HFFc6 (cell line): ENCODE results near the gene SERPINB6. TPM values are rescaled to one million over a fixed set of nuclear protein-coding genes. Genes with fewer than 3 reads are reported as not detected.
"Not testable (repeated sequence)": the region's sequence is repeated elsewhere in the genome, so short reads cannot be mapped to it uniquely, and the experiment has no call there.

ENCODE experiments used
- DNase-seq: peaks from one replicate; pipeline ENCODE4 v3.0.0-alpha.2; 2018
- H3K27ac Mint-ChIP-seq: 2 replicates; pipeline ENCODE4 v1.8.0; 2020; ENCODE audit warnings: mild to moderate bottlenecking, mixed read lengths
- H3K27me3 Mint-ChIP-seq: 2 replicates; pipeline ENCODE4 v1.8.0; 2021; ENCODE audit warnings: mild to moderate bottlenecking, moderate library complexity, mixed read lengths; ENCODE audit not compliant: insufficient read depth
- H3K36me3 Mint-ChIP-seq: 2 replicates; pipeline ENCODE4 v1.8.0; 2021; ENCODE audit warnings: low read depth, mixed read lengths
- H3K4me1 Mint-ChIP-seq: 2 replicates; pipeline ENCODE4 v1.8.0; 2020; ENCODE audit warnings: low read depth, mixed read lengths
- H3K4me3 Mint-ChIP-seq: 2 replicates; pipeline ENCODE4 v1.8.0; 2020; ENCODE audit warnings: mild to moderate bottlenecking, moderate library complexity, mixed read lengths
- H3K9me3 Mint-ChIP-seq: 2 replicates; pipeline ENCODE4 v1.8.0; 2020; ENCODE audit warnings: mild to moderate bottlenecking, mixed read lengths
- total RNA-seq, 6 experiments: library from RNA; stranded (reverse); fragmentation: NEBNext Ultra II Directional; extraction: Animal tissue kit (Norgen Biotek cat#: 25700); gene quantifications; 2 replicates in 1 of 6; 3 replicates in 5 of 6; pipeline ENCODE4 v1.2.3, GENCODE V29; 2021
- TF ChIP-seq, protein P1 (sequence below): fragments of 200-600 bp; sonication (generic); IDR thresholded peaks from 2 replicates; pipeline ENCODE4 v1.5.0; 2021; ENCODE audit warnings: antibody characterized with exemption, mild to moderate bottlenecking

The SERPINB6 gene
- total RNA-seq, 6 experiments from 2014 or later: 109 to 142 (median 134) TPM

DNA sequence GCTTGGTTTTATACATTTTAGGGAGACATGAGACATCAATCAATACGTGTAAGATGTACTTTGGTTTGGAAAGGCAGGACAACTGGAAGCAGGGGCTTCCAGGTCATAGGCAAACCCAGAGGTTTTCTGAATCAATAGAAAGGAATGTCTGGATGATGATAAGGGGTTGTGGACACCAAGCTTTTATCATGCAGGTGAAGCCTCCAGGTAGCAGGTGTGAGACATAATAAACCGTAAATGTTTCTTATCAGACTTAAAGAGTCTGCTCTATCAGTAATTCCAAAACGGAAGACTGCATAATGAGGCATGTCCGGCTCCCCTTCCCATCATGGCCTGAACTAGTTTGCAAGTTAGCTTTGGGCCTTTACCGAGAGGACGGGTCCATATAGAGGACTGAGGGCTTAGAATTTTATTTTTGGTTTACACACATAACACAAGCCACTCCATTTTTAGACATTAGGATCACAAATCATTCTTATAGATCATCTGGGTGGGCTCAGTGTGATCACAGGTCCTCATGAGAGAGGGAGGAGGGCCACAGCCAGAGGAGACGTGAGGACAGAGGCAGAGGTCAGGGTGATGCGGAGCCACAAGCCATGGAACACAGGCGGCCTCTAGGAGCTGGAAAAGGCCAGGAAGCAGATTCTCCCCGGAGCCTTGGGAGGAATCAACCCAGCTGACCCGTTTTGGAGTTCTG lies 57.6 kb downstream of the SERPINB6 start:
- Mint-ChIP-seq H3K9me3 (no peaks in the 10 kb centered on the region), H3K36me3 (no peaks in the 10 kb centered on the region), H3K27me3 (peaks cover 14% of the 10 kb centered on the region), H3K27ac (no peak overlapping the region), H3K4me3 (no peak overlapping the region), H3K4me1 (peaks cover 6% of the 10 kb centered on the region; the same call in 1 of the 2 replicates)
- TF ChIP-seq, protein P1, sequence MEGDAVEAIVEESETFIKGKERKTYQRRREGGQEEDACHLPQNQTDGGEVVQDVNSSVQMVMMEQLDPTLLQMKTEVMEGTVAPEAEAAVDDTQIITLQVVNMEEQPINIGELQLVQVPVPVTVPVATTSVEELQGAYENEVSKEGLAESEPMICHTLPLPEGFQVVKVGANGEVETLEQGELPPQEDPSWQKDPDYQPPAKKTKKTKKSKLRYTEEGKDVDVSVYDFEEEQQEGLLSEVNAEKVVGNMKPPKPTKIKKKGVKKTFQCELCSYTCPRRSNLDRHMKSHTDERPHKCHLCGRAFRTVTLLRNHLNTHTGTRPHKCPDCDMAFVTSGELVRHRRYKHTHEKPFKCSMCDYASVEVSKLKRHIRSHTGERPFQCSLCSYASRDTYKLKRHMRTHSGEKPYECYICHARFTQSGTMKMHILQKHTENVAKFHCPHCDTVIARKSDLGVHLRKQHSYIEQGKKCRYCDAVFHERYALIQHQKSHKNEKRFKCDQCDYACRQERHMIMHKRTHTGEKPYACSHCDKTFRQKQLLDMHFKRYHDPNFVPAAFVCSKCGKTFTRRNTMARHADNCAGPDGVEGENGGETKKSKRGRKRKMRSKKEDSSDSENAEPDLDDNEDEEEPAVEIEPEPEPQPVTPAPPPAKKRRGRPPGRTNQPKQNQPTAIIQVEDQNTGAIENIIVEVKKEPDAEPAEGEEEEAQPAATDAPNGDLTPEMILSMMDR: no peak
- DNase-seq: no peak

DNA sequence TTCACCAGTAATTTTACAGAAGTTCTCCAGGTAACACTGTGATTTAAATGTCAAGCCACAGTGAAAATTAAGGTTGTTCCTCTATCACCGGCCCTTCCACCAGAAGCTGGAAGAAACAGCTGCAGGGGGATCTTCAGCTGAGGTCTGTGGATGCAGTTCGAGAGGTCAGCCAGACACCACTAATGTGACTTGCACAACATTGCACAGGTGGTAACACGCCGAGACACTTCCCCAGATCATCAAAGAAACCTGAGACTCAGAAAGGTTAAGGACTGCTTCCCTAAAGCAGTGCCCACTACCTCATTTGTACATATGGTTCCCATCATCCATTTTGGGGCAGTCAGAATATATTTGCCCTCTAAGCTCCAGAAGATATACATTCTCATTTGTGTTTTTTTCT lies 60.2 kb downstream of the SERPINB6 start:
- Mint-ChIP-seq H3K9me3 (peaks cover 7% of the 10 kb centered on the region), H3K27ac (no peak overlapping the region), H3K4me1 (peaks cover 13% of the 10 kb centered on the region; the same call in 1 of the 2 replicates), H3K4me3 (no peak overlapping the region), H3K36me3 (peaks cover 7% of the 10 kb centered on the region), H3K27me3 (peaks cover 7% of the 10 kb centered on the region)
- TF ChIP-seq, protein P1: no peak
- DNase-seq: no peak

DNA sequence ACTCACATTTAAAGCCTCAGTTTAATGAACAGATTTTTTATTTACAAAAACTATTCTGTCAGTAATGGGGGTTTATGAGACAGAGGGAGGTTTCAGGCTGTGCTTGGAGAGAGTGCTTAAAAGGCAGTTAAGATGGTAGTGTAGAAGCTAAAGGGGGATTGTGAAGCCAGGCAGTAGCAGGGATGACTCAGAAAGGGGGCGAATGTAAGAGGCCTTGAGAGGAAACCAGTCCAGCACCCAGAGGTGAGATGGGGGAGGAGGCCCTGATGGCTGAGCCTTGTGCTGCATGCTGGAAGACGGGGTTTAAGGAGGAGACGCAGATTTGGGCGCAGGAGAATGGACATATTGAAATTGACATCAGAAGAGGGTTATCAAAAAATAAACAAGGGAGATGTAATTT lies 61.6 kb downstream of the SERPINB6 start:
- no peak for DNase-seq
- Mint-ChIP-seq H3K4me1 (peaks cover 13% of the 10 kb centered on the region; the same call in 1 of the 2 replicates), H3K27me3 (peaks cover 5% of the 10 kb centered on the region), H3K27ac (no peak overlapping the region), H3K4me3 (no peak overlapping the region), H3K36me3 (peaks cover 7% of the 10 kb centered on the region), H3K9me3 (peaks cover 7% of the 10 kb centered on the region)
- TF ChIP-seq, protein P1: no peak

DNA sequence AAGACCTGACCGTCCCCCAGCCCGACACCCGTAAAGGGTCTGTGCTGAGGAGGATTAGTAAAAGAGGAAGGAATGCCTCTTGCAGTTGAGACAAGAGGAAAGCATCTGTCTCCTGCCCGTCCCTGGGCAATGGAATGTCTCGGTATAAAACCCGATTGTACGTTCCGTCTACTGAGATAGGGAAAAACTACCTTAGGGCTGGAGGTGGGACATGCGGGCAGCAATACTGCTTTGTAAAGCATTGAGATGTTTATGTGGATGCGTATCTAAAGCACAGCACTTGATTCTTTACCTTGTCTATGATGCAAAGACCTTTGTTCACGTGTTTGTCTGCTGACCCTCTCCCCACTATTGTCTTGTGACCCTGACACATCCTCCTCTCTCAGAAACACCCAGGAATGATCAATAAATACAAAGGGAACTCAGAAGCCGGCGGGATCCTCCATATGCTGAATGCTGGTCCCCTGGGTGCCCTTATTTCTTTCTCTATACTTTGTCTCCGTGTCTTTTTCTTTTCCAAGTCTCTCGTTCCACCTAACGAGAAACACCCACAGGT lies 62.2 kb downstream of the SERPINB6 start:
- peaks cover 13% of the 10 kb centered on the region; the same call in 1 of the 2 replicates for H3K4me1 Mint-ChIP-seq
- not testable (repeated sequence) for DNase-seq, H3K36me3 Mint-ChIP-seq, H3K27ac Mint-ChIP-seq, H3K9me3 Mint-ChIP-seq, H3K27me3 Mint-ChIP-seq, H3K4me3 Mint-ChIP-seq

DNA sequence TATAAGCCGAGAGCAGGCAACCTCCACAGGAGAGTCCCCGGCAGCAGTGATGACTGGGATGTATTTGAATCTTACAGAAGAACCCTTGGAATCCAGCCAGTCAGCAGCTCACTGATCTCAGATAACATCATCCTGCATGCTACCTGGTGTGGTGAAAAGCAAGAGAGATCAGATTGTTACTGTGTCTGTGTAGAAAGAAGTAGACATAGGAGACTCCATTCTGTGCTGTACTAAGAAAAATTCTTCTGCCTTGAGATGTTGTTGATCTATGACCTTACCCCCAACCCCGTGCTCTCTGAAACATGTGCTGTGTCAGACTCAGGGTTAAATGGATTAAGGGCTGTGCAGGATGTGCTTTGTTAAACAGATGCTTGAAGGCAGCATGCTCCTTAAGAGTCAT lies 62.9 kb downstream of the SERPINB6 start:
- H3K36me3 Mint-ChIP-seq, H3K27ac Mint-ChIP-seq, H3K4me3 Mint-ChIP-seq, DNase-seq, H3K27me3 Mint-ChIP-seq, H3K9me3 Mint-ChIP-seq: not testable (repeated sequence)
- H3K4me1 Mint-ChIP-seq: peaks cover 13% of the 10 kb centered on the region; the same call in 1 of the 2 replicates

DNA sequence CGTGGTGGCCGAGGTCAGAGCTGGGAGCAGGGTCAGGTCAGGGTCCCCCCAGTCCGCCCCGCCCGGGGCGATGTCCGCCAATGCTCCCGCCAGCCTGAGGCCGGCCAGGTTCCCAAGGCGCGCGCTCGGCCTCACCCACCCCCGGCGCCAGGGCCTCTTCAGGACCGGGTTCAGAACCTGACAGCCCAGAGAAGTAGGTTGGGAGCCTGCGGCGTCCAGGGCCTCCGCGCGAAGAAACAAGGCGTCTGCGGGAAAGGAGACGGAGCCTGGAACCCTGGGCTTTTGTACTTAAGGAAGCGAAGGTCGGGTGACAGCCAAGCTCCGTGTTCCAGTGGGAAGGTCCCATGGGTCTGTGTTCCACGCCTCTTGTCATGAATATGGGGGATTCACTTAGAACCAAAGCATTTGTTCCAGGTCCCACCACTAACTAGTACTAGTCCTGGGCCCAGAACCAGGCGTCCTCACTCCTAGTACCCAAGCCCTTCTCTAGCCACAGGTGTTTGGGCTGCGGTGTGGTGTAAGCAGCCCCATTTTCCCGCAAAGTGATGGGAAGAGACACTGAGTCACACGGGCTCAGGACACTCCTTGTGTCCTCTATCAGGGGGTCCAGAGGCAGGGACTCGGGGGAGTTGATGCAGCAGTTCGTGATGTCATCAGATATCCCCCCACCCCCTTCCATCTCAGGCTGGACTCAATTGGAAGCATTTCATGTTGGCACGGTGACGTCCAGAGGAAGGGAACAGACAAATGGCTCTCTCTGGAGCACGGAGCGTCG lies 67.8 kb downstream of the SERPINB6 start:
- peaks cover 12% of the 10 kb centered on the region for H3K36me3 Mint-ChIP-seq
- H3K27ac Mint-ChIP-seq, DNase-seq, H3K9me3 Mint-ChIP-seq, H3K27me3 Mint-ChIP-seq, H3K4me3 Mint-ChIP-seq: not testable (repeated sequence)
- H3K4me1 Mint-ChIP-seq: peaks cover 17% of the 10 kb centered on the region

DNA sequence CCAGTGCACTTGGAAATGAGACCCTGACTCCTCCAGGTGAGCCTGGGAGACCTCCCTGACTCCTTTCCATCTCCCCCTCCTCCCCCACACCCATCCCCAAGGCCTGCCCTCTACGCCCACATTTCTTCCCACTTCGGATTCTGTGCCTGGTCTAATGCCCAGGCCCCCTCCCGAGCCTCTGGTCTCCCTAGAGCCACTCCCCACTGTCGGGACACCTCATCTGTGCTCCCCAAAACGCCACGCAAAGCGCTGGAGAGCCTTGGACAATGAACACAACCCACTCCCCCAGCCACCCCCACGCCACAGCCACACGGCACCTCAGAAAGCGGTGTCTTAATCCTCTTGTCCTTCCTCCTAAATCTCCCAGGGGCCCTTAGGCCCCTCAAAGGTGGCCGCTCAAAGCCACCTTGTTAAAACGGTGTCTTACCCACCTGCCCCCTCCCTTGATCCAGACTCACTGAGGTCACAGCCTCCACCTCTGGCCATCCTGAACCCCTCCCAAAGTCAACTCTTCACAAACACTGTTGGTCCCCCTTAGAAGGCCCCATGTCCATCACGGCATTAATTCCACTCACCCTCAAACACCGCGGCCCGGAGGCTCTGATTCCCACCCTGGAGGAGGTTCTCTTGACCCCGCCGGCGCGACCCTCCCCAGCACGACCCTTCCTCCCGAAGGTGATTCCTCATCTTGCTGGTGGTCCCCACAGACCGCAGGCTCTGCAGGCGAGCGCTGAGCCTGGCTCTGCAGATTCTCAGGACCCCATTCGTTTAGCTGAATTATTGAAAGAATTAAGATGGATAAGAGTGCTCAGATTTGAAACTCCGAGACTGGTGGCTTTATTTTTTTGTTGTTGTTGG lies 69.5 kb downstream of the SERPINB6 start:
- not testable (repeated sequence) for DNase-seq, H3K27ac Mint-ChIP-seq, H3K9me3 Mint-ChIP-seq, H3K36me3 Mint-ChIP-seq
- peaks cover 12% of the 10 kb centered on the region for H3K27me3 Mint-ChIP-seq
- H3K4me3 Mint-ChIP-seq: peak overlapping the region; percentile 88
- H3K4me1 Mint-ChIP-seq: peaks cover 11% of the 10 kb centered on the region
